ENCODE measurements around the gene SCFD2.

SCFD2 gene

DNA sequence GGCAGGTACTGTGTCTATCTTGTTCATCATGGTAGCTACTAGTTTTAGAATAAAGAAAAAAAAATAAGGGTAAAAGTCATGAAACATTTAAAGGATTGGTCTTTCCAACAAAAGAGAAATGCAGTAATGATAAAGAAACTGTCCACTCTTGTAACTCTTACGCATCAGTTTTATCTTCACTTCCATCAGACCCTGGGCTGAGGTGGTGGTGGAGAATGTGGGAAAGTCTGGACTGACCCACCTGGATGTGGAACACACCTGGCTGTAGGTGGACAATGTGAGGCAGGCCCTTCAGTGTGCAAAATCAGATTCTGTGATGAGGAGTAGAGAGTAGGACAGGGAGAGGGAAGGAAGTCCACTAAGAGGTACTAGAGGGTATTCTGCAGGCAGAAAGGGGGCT lies 375.2 kb downstream of the SCFD2 start:
- no peak for TF ChIP-seq GATA2 (IDR thresholded peaks at IDR 0.05; ENCODE audit: low read depth, low read length)
- TF ChIP-seq GATA3 (IDR thresholded peaks at IDR 0.05; ENCODE audit: low read depth, low read length) = no peak

DNA sequence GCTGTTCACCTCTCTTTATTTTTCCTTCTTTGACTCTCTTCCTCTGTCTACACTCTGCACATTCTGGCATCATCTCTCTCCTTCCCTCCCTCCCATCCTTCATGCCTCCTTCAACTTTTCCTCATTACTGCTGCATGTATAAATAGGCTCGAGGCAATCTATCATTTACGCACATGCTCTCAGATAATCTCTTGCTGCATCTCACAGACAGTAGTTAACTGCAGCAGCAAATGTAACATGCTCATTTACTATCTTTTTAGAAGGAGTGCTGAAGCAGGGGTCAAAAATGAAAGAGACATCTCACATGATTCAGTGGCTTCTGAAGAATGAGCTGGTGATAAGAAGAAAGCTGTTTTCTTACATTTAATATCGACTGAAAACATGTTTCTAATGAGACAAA lies 376.0 kb downstream of the SCFD2 start:
- TF ChIP-seq GATA2 (IDR thresholded peaks at IDR 0.05; ENCODE audit: low read depth, low read length) = peak; percentile 92
- TF ChIP-seq GATA3 (IDR thresholded peaks at IDR 0.05; ENCODE audit: low read depth, low read length) = peak; percentile 89

- TF ChIP-seq GATA3 (IDR thresholded peaks at IDR 0.05; ENCODE audit: low read depth, low read length) = no peak
- no peak for TF ChIP-seq GATA2 (IDR thresholded peaks at IDR 0.05; ENCODE audit: low read depth, low read length)
Observed at GRCh38 chr4:52987392-52988056, 378.3 kb downstream of the SCFD2 start.

DNA sequence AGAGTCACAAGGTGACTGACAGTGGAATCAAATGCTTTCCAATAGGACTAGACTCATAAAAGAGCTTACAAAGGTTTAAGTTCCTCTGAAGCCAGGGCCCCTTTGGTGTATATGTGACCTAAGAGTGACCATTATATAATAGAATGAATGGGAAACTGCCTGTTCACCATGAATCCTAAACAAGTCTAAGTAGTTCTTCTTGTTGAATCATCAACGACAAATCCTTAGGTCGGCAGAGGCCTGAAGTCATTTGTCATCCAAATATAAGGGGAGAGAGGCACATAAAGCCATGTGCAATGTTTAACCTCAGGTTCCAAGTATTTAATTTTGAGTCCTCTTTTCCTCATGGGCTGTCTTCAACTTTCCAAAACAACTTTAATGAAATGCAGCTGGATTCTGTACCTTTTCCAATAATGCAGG lies 381.4 kb downstream of the SCFD2 start:
- TF ChIP-seq GATA2 (IDR thresholded peaks at IDR 0.05; ENCODE audit: low read depth, low read length) (no peak), GATA3 (IDR thresholded peaks at IDR 0.05; ENCODE audit: low read depth, low read length) (no peak)

GRCh38 chr4:52983563-52984303 lies 382.1 kb downstream of the SCFD2 start:
- no peak for TF ChIP-seq GATA2 (IDR thresholded peaks at IDR 0.05; ENCODE audit: low read depth, low read length)
- TF ChIP-seq GATA3 (IDR thresholded peaks at IDR 0.05; ENCODE audit: low read depth, low read length) = no peak

GRCh38 chr4:52982946-52983340 lies 382.9 kb downstream of the SCFD2 start:
- no peak for TF ChIP-seq GATA3 (IDR thresholded peaks at IDR 0.05; ENCODE audit: low read depth, low read length)
- TF ChIP-seq GATA2 (IDR thresholded peaks at IDR 0.05; ENCODE audit: low read depth, low read length) = no peak

- TF ChIP-seq GATA3 (IDR thresholded peaks at IDR 0.05; ENCODE audit: low read depth, low read length) (no peak), GATA2 (IDR thresholded peaks at IDR 0.05; ENCODE audit: low read depth, low read length) (no peak)
Observed at GRCh38 chr4:52982255-52982945, 383.5 kb downstream of the SCFD2 start.

DNA sequence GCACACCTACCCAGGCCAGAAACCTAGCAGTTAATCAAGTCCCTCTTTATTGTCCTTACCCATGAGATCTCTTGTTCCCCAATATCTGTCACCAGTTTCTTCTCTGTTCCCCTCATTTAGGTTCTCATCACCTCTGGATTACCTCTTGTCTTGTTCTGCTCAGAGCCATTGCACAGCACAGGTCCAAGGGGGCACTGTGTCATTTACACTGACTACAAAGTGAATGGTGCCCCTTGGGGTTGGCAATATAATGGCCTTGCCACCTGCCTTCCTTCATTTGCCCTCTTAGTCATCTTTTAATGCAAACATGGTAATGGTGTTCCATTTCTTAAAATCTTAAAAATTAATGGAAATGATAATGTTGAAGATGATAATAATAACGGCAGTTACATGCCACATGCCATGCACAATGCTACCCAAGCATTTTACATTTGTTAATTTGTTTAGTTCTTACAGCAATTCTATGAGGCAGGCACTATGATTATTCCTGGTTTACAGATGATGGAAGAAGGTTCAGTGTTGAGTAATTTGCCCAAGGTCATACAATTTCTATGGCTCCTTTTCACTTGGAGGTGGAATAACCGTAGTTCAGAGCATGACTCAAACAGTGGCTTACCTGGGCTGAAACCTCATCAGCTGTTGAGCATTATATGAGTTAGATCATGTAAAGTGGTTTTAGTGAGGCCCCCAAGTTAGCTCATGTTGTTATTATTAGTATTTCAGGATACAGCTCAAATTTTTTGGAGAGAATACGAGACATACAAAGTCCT lies 385.9 kb downstream of the SCFD2 start:
- TF ChIP-seq GATA2 (IDR thresholded peaks at IDR 0.05; ENCODE audit: low read depth, low read length) (no peak), GATA3 (IDR thresholded peaks at IDR 0.05; ENCODE audit: low read depth, low read length) (no peak)

DNA sequence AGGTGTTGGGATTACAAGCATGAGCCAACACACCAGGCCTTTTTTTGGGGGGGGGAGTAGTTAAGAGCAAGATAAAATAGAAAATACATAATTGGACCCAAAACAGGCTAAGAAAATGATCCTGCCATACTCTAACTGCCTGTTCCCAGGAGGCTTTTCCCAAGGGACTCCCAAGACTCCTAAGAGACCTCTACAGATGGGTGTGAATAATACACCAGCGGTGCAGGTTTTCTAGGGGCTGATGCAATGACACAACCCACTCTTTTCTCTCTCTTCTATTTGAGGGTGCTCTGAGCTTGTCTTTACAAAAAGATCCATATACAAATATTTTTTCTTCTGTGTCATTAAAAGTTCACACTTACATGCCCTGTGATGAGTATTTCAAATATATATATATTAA lies 386.8 kb downstream of the SCFD2 start:
- TF ChIP-seq GATA3 (IDR thresholded peaks at IDR 0.05; ENCODE audit: low read depth, low read length) (no peak), GATA2 (IDR thresholded peaks at IDR 0.05; ENCODE audit: low read depth, low read length) (no peak)

- no peak for TF ChIP-seq GATA3 (IDR thresholded peaks at IDR 0.05; ENCODE audit: low read depth, low read length)
- TF ChIP-seq GATA2 (IDR thresholded peaks at IDR 0.05; ENCODE audit: low read depth, low read length) = no peak
Observed at GRCh38 chr4:52977252-52977651, 388.6 kb downstream of the SCFD2 start.

- TF ChIP-seq GATA2 (IDR thresholded peaks at IDR 0.05; ENCODE audit: low read depth, low read length) = no peak
Observed at GRCh38 chr4:52976523-52977230, 389.2 kb downstream of the SCFD2 start.

DNA sequence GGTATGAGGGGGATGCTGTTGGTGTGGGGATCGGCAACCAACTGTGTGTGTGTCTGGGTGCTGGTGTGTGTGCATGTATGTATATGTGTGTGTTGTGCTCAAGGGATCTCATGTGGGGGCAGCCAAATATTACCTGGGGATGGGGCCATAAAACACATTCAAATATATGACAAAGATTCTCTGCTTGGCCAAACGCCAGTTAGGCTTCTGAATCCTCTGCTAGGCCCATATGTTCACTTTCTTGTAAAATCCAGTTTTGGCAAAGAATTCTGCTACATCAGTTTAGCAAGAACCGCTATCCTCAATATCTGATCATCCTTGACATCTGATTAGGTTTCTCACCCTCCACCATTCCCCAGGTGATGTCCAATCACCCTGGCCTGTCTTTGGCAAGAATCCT lies 397.2 kb downstream of the SCFD2 start:
- TF ChIP-seq GATA2 (IDR thresholded peaks at IDR 0.05; ENCODE audit: low read depth, low read length) (no peak), GATA3 (IDR thresholded peaks at IDR 0.05; ENCODE audit: low read depth, low read length) (no peak)

GRCh38 chr4:52968241-52968640 lies 397.6 kb downstream of the SCFD2 start:
- no peak for TF ChIP-seq GATA2 (IDR thresholded peaks at IDR 0.05; ENCODE audit: low read depth, low read length)
- no peak for TF ChIP-seq GATA3 (IDR thresholded peaks at IDR 0.05; ENCODE audit: low read depth, low read length)

Measured in SH-SY5Y (cell line).